ENCODE results near the gene PBX3. TPM values are rescaled to one million over a fixed set of nuclear protein-coding genes. Genes with fewer than 3 reads are reported as not detected.

Gene PBX3
- total RNA-seq, 3 donors from 2014 or later (not counting 1 experiment from before 2014, with no cell fraction given): 42.1 to 46.9 (median 44.6) TPM

DNA sequence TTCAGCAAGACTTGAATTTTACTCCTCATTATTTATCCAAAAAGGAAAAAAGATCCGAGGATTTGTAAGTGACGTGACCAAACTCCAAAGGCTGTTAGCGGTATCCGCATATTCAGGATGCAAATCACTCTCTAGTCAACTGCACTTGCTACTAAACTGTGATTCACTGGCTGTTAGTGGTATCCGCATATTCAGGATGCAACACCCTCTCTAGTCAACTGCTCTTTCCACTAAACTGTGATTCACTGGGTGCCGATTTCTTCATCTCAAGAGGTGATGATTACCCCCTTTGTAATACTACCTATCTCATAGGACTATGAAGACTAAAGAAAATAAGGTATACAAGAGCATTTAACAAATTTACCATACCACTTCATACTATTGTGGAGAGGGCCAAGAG lies 45.8 kb upstream of the PBX3 start:
- intact Hi-C loops (cut with micrococcal nuclease): no loop called here
- peaks cover 1% of the 10 kb centered on the region for H3K4me1 ChIP-seq (ENCODE audit: control insufficient read depth, insufficient read depth, low read length)
- H3K27me3 Mint-ChIP-seq (ENCODE audit: low read depth in 2 of 2): no peaks in the 10 kb centered on the region
- H3K9me3 Mint-ChIP-seq: no peaks in the 10 kb centered on the region
- TF ChIP-seq, protein P1, sequence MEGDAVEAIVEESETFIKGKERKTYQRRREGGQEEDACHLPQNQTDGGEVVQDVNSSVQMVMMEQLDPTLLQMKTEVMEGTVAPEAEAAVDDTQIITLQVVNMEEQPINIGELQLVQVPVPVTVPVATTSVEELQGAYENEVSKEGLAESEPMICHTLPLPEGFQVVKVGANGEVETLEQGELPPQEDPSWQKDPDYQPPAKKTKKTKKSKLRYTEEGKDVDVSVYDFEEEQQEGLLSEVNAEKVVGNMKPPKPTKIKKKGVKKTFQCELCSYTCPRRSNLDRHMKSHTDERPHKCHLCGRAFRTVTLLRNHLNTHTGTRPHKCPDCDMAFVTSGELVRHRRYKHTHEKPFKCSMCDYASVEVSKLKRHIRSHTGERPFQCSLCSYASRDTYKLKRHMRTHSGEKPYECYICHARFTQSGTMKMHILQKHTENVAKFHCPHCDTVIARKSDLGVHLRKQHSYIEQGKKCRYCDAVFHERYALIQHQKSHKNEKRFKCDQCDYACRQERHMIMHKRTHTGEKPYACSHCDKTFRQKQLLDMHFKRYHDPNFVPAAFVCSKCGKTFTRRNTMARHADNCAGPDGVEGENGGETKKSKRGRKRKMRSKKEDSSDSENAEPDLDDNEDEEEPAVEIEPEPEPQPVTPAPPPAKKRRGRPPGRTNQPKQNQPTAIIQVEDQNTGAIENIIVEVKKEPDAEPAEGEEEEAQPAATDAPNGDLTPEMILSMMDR (IDR thresholded peaks at IDR 0.05): no peak
- H3K4me3 Mint-ChIP-seq: no peak overlapping the region
- WGBS (ENCODE audit: insufficient coverage): 70% methylated on average over 5 of the region's 6 CpGs
- H3K27me3 ChIP-seq (ENCODE audit: control insufficient read depth, insufficient read depth, low read length): no peaks in the 10 kb centered on the region
- ATAC-seq: no peak
- H3K27ac ChIP-seq (ENCODE audit: low read length): no peak overlapping the region
- no peak overlapping the region for H3K27ac Mint-ChIP-seq
- no peak for DNase-seq
- H3K36me3 ChIP-seq (ENCODE audit: control insufficient read depth, insufficient read depth, low read length): no peaks in the 10 kb centered on the region
- H3K4me1 Mint-ChIP-seq: peaks cover 29 to 54% of the 10 kb centered on the region in 2 donors
- no peaks in the 10 kb centered on the region for H3K9me3 ChIP-seq (ENCODE audit: control insufficient read depth, insufficient read depth, low read length)
- no peak overlapping the region for H3K4me3 ChIP-seq (ENCODE audit: low read length)
- no peaks in the 10 kb centered on the region for H3K36me3 Mint-ChIP-seq

DNA sequence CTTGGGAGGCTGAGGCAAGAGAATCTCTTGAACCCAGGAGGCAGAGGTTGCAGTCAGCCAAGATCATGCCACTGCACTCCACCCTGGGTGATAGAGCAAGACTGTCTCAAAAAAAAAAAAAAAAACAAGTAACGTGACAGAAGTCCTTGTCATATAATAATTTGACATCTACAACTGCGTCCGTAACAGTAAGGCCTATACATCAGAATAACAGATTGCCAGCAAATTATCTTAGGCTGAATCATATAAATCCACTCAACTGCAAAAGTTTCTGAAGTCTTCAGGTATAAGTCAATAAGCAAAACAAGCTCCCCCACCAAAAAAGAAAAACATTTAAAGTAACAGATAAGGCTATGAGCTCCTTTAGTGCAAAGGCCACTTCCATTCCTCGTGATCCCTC lies 43.5 kb upstream of the PBX3 start:
- H3K9me3 Mint-ChIP-seq: no peaks in the 10 kb centered on the region
- WGBS (ENCODE audit: insufficient coverage): 93% methylated on average over 4 of the region's 4 CpGs
- no peak for ATAC-seq
- no peak for DNase-seq
- no peak overlapping the region for H3K4me3 Mint-ChIP-seq
- intact Hi-C loops (cut with micrococcal nuclease): no loop called here
- peaks cover 32 to 48% of the 10 kb centered on the region in 2 donors for H3K4me1 Mint-ChIP-seq
- Histone ChIP-seq H3K9me3 (ENCODE audit: control insufficient read depth, insufficient read depth, low read length) (no peaks in the 10 kb centered on the region), H3K36me3 (ENCODE audit: control insufficient read depth, insufficient read depth, low read length) (no peaks in the 10 kb centered on the region), H3K27me3 (ENCODE audit: control insufficient read depth, insufficient read depth, low read length) (no peaks in the 10 kb centered on the region), H3K4me3 (ENCODE audit: low read length) (no peak overlapping the region), H3K27ac (ENCODE audit: low read length) (no peak overlapping the region), H3K4me1 (ENCODE audit: control insufficient read depth, insufficient read depth, low read length) (peaks cover 13% of the 10 kb centered on the region)
- no peaks in the 10 kb centered on the region for H3K27me3 Mint-ChIP-seq (ENCODE audit: low read depth in 2 of 2)
- TF ChIP-seq, protein P1 (IDR thresholded peaks at IDR 0.05): no peak
- H3K36me3 Mint-ChIP-seq: no peaks in the 10 kb centered on the region
- H3K27ac Mint-ChIP-seq: peak overlapping the region in 1 of 2 donors; percentile 90

DNA sequence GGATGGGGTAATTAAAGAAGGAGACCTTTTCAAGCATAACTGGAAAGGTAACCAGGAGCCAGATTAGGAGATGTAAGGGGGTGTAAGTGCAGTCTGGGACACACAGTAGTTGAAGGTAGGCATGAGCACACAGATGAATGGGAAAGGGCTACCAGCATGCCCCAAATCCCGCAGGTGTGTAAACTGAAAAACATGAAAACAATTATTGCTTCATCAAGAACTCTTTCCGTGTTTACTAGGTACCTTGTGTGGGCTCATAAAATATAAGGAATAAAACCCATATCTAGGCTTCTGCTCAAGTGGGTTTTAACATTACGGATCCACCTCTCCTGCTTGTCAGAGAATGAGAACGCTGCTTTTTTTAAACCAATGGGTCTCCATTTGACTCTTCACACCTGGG lies 41.3 kb upstream of the PBX3 start:
- TF ChIP-seq, protein P1 (IDR thresholded peaks at IDR 0.05): no peak
- Histone ChIP-seq H3K9me3 (ENCODE audit: control insufficient read depth, insufficient read depth, low read length) (no peaks in the 10 kb centered on the region), H3K36me3 (ENCODE audit: control insufficient read depth, insufficient read depth, low read length) (no peaks in the 10 kb centered on the region), H3K4me3 (ENCODE audit: low read length) (no peak overlapping the region), H3K27ac (ENCODE audit: low read length) (no peak overlapping the region), H3K27me3 (ENCODE audit: control insufficient read depth, insufficient read depth, low read length) (no peaks in the 10 kb centered on the region), H3K4me1 (ENCODE audit: control insufficient read depth, insufficient read depth, low read length) (peaks cover 13% of the 10 kb centered on the region)
- peaks cover 32 to 41% of the 10 kb centered on the region in 2 donors for H3K4me1 Mint-ChIP-seq
- 95% methylated on average over 4 of the region's 4 CpGs for WGBS (ENCODE audit: insufficient coverage)
- DNase-seq (no peak), ATAC-seq (no peak)
- peaks cover 3 to 7% of the 10 kb centered on the region in 2 donors for H3K27me3 Mint-ChIP-seq (ENCODE audit: low read depth in 2 of 2)
- H3K4me3 Mint-ChIP-seq: peak overlapping the region; percentile 90
- intact Hi-C loops (cut with micrococcal nuclease): loop anchor here (5.0 kb wide), 1 partner anchor 41 kb away; the partner anchor contains the start of gene PBX3
- H3K9me3 Mint-ChIP-seq: no peaks in the 10 kb centered on the region
- peak overlapping the region; percentile 69 to 90 for H3K27ac Mint-ChIP-seq
- H3K36me3 Mint-ChIP-seq: no peaks in the 10 kb centered on the region

Measured in natural killer cell (primary cell).